Liver (tissue), 9 donors: ENCODE results near the gene RAB11FIP3. TPM values are rescaled to one million over a fixed set of nuclear protein-coding genes. Genes with fewer than 3 reads are reported as not detected.

Experiments
- DNase-seq: peaks from one replicate; pipeline ENCODE4 v3.0.0-alpha.2; 2017; ENCODE audit warnings: low spot score
- H3K27ac ChIP-seq, 2 donors: one replicate each; pipeline ENCODE4 v1.7.0; 2013; ENCODE audit warnings: inconsistent platforms in 2 of 2, low read length in 2 of 2, control low read depth in 1 of 2, low read depth in 1 of 2, mild to moderate bottlenecking in 1 of 2
- H3K27me3 ChIP-seq, 4 donors: one replicate each; pipeline versions ENCODE4 v1.6.1 to v1.7.0; 2013; ENCODE audit warnings: low read length in 3 of 4, inconsistent platforms in 1 of 4, mild to moderate bottlenecking in 1 of 4, moderate library complexity in 1 of 4; ENCODE audit not compliant: control insufficient read depth in 4 of 4, insufficient read depth in 4 of 4
- H3K36me3 ChIP-seq, 4 donors: one replicate each; pipeline versions ENCODE4 v1.6.1 to v1.7.0; 2013; ENCODE audit warnings: low read length in 3 of 4, mild to moderate bottlenecking in 3 of 4, low read depth in 1 of 4, moderate library complexity in 1 of 4; ENCODE audit not compliant: control insufficient read depth in 4 of 4, insufficient read depth in 3 of 4
- H3K4me1 ChIP-seq, 4 donors: one replicate each; pipeline versions ENCODE4 v1.6.1 to v1.7.0; 2013; ENCODE audit warnings: low read length in 3 of 4, mild to moderate bottlenecking in 3 of 4, moderate library complexity in 1 of 4; ENCODE audit not compliant: control insufficient read depth in 4 of 4, insufficient read depth in 4 of 4
- H3K4me3 ChIP-seq, 3 donors: one replicate each; pipeline versions ENCODE4 v1.6.1 to v1.7.0; 2013; ENCODE audit warnings: low read length in 3 of 3, control low read depth in 1 of 3, low read depth in 1 of 3, mild to moderate bottlenecking in 1 of 3
- H3K9ac ChIP-seq, 2 donors: one replicate each; pipeline ENCODE4 v1.7.0; 2013; ENCODE audit warnings: low read length in 2 of 2, mild to moderate bottlenecking in 2 of 2, moderate library complexity in 2 of 2, control low read depth in 1 of 2, low read depth in 1 of 2
- H3K9me3 ChIP-seq, 4 donors: one replicate each; pipeline versions ENCODE4 v1.6.1 to v1.7.0; 2013; ENCODE audit warnings: low read length in 3 of 4; ENCODE audit not compliant: control insufficient read depth in 4 of 4
- ATF3 ChIP-seq: IDR thresholded peaks from 2 replicates; pipeline ENCODE4 v1.6.1; 2016; ENCODE audit warnings: antibody characterized with exemption
- CTCF ChIP-seq: fragments of 150-350 bp; IDR thresholded peaks from 2 replicates; pipeline ENCODE4 v1.5.1; 2017; ENCODE audit warnings: improper control_type of control experiment, low read depth, low read length; ENCODE audit not compliant: missing input control
- EGR1 ChIP-seq, 2 donors: IDR thresholded peaks; 2 replicates each; pipeline ENCODE4 v1.6.1; 2016 to 2018; ENCODE audit warnings: antibody characterized with exemption in 2 of 2, low read depth in 2 of 2
- FOXA1 ChIP-seq: IDR thresholded peaks from 2 replicates; pipeline ENCODE4 v1.6.1; 2016; ENCODE audit warnings: antibody characterized with exemption
- FOXA2 ChIP-seq: IDR thresholded peaks from 2 replicates; pipeline ENCODE4 v1.6.1; 2016; ENCODE audit warnings: antibody characterized with exemption
- GABPA ChIP-seq, 2 donors: IDR thresholded peaks in 1 of 2; conservative IDR thresholded peaks in 1 of 2; 2 replicates each; pipeline ENCODE4 v1.6.1; 2016; ENCODE audit warnings: antibody characterized with exemption in 2 of 2, mild to moderate bottlenecking in 1 of 2, moderate library complexity in 1 of 2
- HNF4A ChIP-seq, 2 donors: conservative IDR thresholded peaks; 2 replicates each; pipeline ENCODE4 v1.6.1; 2016; ENCODE audit warnings: antibody characterized with exemption in 2 of 2, mild to moderate bottlenecking in 2 of 2
- HNF4G ChIP-seq: IDR thresholded peaks from 2 replicates; pipeline ENCODE4 v1.6.1; 2016; ENCODE audit warnings: antibody characterized with exemption
- JUND ChIP-seq, 2 donors: IDR thresholded peaks; 2 replicates each; pipeline ENCODE4 v1.6.1; 2016; ENCODE audit warnings: antibody characterized with exemption in 2 of 2
- MAX ChIP-seq: IDR thresholded peaks from 2 replicates; pipeline ENCODE4 v1.6.1; 2016; ENCODE audit warnings: antibody characterized with exemption
- NR2F2 ChIP-seq: IDR thresholded peaks from 2 replicates; pipeline ENCODE4 v1.6.1; 2016; ENCODE audit warnings: antibody characterized with exemption
- RAD21 ChIP-seq, 2 donors: IDR thresholded peaks; 2 replicates each; pipeline ENCODE4 v1.6.1; 2016; ENCODE audit warnings: antibody characterized with exemption in 2 of 2, mild to moderate bottlenecking in 2 of 2
- RXRA ChIP-seq, 2 donors: IDR thresholded peaks; 2 replicates each; pipeline ENCODE4 v1.6.1; 2017 to 2018; ENCODE audit warnings: antibody characterized with exemption in 2 of 2, mild to moderate bottlenecking in 1 of 2
- SP1 ChIP-seq: IDR thresholded peaks from 2 replicates; pipeline ENCODE4 v1.6.1; 2018; ENCODE audit warnings: antibody characterized with exemption, mild to moderate bottlenecking
- TAF1 ChIP-seq: conservative IDR thresholded peaks from 2 replicates; pipeline ENCODE4 v1.6.1; 2016; ENCODE audit warnings: antibody characterized with exemption, mild to moderate bottlenecking
- YY1 ChIP-seq: IDR thresholded peaks from 2 replicates; pipeline ENCODE4 v1.6.1; 2016; ENCODE audit warnings: antibody characterized with exemption, mild to moderate bottlenecking
- WGBS: extraction: QIAGEN DNeasy Blood & Tissue Kit; methylation state at CpG from one replicate; pipeline ENCODE4 v1.1.7; 2013; 5-methylcytosine and 5-hydroxymethylcytosine counted together
- polyA plus RNA-seq, 2 donors: library from polyadenylated mRNA; stranded (reverse) in 1 of 2; unstranded in 1 of 2; fragments of 200-250 nt in 1 of 2; fragments of >200 nt in 1 of 2; fragmentation: Nextera tagmentation in 1 of 2; extraction: Ambion mirVana in 1 of 2; gene quantifications; one replicate each; pipeline versions ENCODE4 v1.2.1 to v1.2.3, GENCODE V29; 2013 to 2015
- total RNA-seq, 2 donors: library from RNA; depleted of rRNA; stranded (reverse); fragments of >200 nt; gene quantifications; one replicate each; pipeline ENCODE4 v1.2.3, GENCODE V29; 2014
- TF ChIP-seq, protein P1 (sequence below): IDR thresholded peaks from 2 replicates; pipeline ENCODE4 v1.6.1; 2016; ENCODE audit warnings: antibody characterized with exemption, mild to moderate bottlenecking
- TF ChIP-seq, protein P2 (sequence below): IDR thresholded peaks from 2 replicates; pipeline ENCODE4 v1.6.1; 2016; ENCODE audit warnings: antibody characterized with exemption
- donor health status: healthy.
- donor health status: healthy.
- donor health status: healthy.
- donor health status: healthy.
- donor health status: healthy.

The RAB11FIP3 gene
- total and polyA plus RNA-seq, 4 donors = 3.5 to 29.4 (median 15.7) TPM

GRCh38 chr16:559411-560203 lies 134.2 kb downstream of the RAB11FIP3 start:
- H3K9me3 ChIP-seq = no peaks in the 10 kb centered on the region
- DNase-seq = no peak
- H3K27ac ChIP-seq = no peak overlapping the region
- H3K27me3 ChIP-seq = peaks cover 0 to 5% (median under 1%) of the 10 kb centered on the region in 4 donors
- peaks cover 3 to 17% (median 8%) of the 10 kb centered on the region in 4 donors for H3K4me1 ChIP-seq
- no peak overlapping the region for H3K9ac ChIP-seq
- WGBS = 20% methylated on average over 62 of the region's 62 CpGs
- no peak for TF ChIP-seq YY1
- TF ChIP-seq MAX = no peak
- TF ChIP-seq FOXA2 = no peak
- no peak for TF ChIP-seq RXRA (IDR thresholded peaks at IDR 0.05)
- no peak for TF ChIP-seq HNF4G
- TF ChIP-seq SP1 = no peak
- TF ChIP-seq TAF1 = no peak
- TF ChIP-seq FOXA1 = no peak
- TF ChIP-seq NR2F2 = no peak
- TF ChIP-seq JUND (IDR thresholded peaks at IDR 0.05) = no peak
- no peak for TF ChIP-seq GABPA (IDR thresholded peaks at IDR 0.05 in 1 of 2, conservative IDR thresholded peaks at IDR 0.05 in 1 of 2)
- no peak for TF ChIP-seq ATF3
- TF ChIP-seq, protein P1, sequence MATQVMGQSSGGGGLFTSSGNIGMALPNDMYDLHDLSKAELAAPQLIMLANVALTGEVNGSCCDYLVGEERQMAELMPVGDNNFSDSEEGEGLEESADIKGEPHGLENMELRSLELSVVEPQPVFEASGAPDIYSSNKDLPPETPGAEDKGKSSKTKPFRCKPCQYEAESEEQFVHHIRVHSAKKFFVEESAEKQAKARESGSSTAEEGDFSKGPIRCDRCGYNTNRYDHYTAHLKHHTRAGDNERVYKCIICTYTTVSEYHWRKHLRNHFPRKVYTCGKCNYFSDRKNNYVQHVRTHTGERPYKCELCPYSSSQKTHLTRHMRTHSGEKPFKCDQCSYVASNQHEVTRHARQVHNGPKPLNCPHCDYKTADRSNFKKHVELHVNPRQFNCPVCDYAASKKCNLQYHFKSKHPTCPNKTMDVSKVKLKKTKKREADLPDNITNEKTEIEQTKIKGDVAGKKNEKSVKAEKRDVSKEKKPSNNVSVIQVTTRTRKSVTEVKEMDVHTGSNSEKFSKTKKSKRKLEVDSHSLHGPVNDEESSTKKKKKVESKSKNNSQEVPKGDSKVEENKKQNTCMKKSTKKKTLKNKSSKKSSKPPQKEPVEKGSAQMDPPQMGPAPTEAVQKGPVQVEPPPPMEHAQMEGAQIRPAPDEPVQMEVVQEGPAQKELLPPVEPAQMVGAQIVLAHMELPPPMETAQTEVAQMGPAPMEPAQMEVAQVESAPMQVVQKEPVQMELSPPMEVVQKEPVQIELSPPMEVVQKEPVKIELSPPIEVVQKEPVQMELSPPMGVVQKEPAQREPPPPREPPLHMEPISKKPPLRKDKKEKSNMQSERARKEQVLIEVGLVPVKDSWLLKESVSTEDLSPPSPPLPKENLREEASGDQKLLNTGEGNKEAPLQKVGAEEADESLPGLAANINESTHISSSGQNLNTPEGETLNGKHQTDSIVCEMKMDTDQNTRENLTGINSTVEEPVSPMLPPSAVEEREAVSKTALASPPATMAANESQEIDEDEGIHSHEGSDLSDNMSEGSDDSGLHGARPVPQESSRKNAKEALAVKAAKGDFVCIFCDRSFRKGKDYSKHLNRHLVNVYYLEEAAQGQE = no peak
- TF ChIP-seq CTCF = no peak
- TF ChIP-seq HNF4A (conservative IDR thresholded peaks at IDR 0.05) = no peak
- no peak for TF ChIP-seq RAD21 (IDR thresholded peaks at IDR 0.05)
- TF ChIP-seq, protein P2, sequence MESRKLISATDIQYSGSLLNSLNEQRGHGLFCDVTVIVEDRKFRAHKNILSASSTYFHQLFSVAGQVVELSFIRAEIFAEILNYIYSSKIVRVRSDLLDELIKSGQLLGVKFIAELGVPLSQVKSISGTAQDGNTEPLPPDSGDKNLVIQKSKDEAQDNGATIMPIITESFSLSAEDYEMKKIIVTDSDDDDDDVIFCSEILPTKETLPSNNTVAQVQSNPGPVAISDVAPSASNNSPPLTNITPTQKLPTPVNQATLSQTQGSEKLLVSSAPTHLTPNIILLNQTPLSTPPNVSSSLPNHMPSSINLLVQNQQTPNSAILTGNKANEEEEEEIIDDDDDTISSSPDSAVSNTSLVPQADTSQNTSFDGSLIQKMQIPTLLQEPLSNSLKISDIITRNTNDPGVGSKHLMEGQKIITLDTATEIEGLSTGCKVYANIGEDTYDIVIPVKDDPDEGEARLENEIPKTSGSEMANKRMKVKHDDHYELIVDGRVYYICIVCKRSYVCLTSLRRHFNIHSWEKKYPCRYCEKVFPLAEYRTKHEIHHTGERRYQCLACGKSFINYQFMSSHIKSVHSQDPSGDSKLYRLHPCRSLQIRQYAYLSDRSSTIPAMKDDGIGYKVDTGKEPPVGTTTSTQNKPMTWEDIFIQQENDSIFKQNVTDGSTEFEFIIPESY = no peak
- no peak for TF ChIP-seq EGR1 (IDR thresholded peaks at IDR 0.05; ENCODE audit: low read depth in 2 of 2)
- H3K36me3 ChIP-seq = no peaks in the 10 kb centered on the region
- peak overlapping the region in 1 of 3 donors; percentile 29 for H3K4me3 ChIP-seq
